ENCODE data around the gene BCL7C. TPM values are rescaled to one million over a fixed set of nuclear protein-coding genes. Genes with fewer than 3 reads are reported as not detected.

Gene BCL7C
- total and polyA plus RNA-seq, 9 donors, result 29.2 to 47.6 (median 35.7) TPM

DNA sequence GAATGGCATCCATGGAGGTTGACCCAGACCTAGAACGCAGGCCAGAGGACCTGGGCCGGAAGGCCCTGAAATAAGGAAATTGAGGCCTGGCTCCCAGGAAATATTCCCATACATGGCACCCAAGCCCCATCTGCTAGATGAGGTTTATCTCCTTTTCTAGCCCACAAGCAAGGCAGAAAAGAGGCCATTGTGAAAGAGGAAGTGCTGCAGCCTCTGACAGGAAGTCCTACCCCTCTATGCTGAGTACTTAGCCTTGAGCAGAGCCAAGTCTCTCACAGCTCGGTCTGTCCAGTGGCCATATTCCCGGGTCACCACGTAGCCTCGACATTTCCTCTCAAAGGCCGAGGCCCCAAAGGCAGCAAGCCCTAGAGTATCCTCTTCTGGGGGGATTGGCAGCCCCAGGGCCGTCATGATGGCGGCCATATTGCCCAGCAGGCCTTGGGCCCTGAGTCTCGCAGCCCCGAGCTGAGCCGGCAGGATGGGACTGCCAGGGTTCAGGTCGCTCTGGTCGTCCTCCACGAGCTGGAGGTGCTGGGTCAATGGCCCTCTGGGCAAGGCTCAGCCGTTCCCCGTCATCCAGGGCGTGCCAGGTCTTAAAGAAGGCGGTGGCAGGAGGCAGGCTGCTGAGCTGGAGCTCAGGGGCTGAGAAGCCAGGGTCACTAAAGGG lies 10.4 kb upstream of the BCL7C start:
- Histone ChIP-seq H3K27me3 (ENCODE audit: control insufficient read depth, insufficient read depth, low read length) (no peaks in the 10 kb centered on the region), H3K27ac (ENCODE audit: low read length) (peak overlapping the region; percentile 90), H3K4me1 (ENCODE audit: control insufficient read depth, insufficient read depth, low read length) (peaks cover 31% of the 10 kb centered on the region), H3K4me3 (ENCODE audit: low read length) (no peak overlapping the region), H3K36me3 (ENCODE audit: control insufficient read depth, insufficient read depth, low read length) (peaks cover 2% of the 10 kb centered on the region), H3K9me3 (replicated peaks; ENCODE audit: control insufficient read depth, low read depth, low read length) (no peaks in the 10 kb centered on the region)
- no peak for DNase-seq
- WGBS (ENCODE audit: insufficient coverage), result 86% methylated on average over 18 of the region's 19 CpGs

DNA sequence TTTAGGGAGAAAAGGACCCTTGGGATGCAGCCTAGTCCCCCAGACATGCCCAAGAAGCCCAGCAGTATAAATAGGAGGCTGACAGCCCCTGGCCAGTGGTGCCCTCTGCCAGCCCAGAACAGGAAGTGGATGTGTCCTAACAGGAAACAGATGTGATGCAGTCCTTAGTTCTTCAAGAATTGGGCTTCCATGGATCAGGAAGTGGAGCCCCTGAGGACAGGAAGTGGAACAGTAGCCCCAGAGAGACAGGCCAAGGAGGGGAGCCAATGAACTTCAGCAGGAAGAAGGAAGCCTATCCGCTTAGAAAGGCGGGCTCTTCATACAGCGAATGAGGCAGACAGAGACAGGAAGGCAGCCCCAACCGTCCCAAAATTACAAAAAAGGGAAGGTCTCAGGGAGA lies 9.7 kb upstream of the BCL7C start:
- peak; percentile 85 for DNase-seq
- Histone ChIP-seq H3K36me3 (ENCODE audit: control insufficient read depth, insufficient read depth, low read length) (peaks cover 2% of the 10 kb centered on the region), H3K27ac (ENCODE audit: low read length) (peak overlapping the region; percentile 90), H3K27me3 (ENCODE audit: control insufficient read depth, insufficient read depth, low read length) (no peaks in the 10 kb centered on the region), H3K9me3 (replicated peaks; ENCODE audit: control insufficient read depth, low read depth, low read length) (no peaks in the 10 kb centered on the region), H3K4me1 (ENCODE audit: control insufficient read depth, insufficient read depth, low read length) (peaks cover 31% of the 10 kb centered on the region), H3K4me3 (ENCODE audit: low read length) (no peak overlapping the region)
- WGBS (ENCODE audit: insufficient coverage), result 83% methylated on average over 3 of the region's 4 CpGs

GRCh38 chr16:30903002-30903401 lies 9.1 kb upstream of the BCL7C start:
- Histone ChIP-seq H3K9me3 (replicated peaks; ENCODE audit: control insufficient read depth, low read depth, low read length) (no peaks in the 10 kb centered on the region), H3K36me3 (ENCODE audit: control insufficient read depth, insufficient read depth, low read length) (peaks cover 2% of the 10 kb centered on the region), H3K4me3 (ENCODE audit: low read length) (no peak overlapping the region), H3K27ac (ENCODE audit: low read length) (peak overlapping the region; percentile 90), H3K27me3 (ENCODE audit: control insufficient read depth, insufficient read depth, low read length) (no peaks in the 10 kb centered on the region), H3K4me1 (ENCODE audit: control insufficient read depth, insufficient read depth, low read length) (peaks cover 31% of the 10 kb centered on the region)
- no peak for DNase-seq
- 81% methylated on average over 4 of the region's 4 CpGs for WGBS (ENCODE audit: insufficient coverage)

GRCh38 chr16:30902029-30902972 lies 8.4 kb upstream of the BCL7C start:
- Histone ChIP-seq H3K9me3 (replicated peaks; ENCODE audit: control insufficient read depth, low read depth, low read length) (no peaks in the 10 kb centered on the region), H3K27ac (ENCODE audit: low read length) (peak overlapping the region; percentile 90), H3K27me3 (ENCODE audit: control insufficient read depth, insufficient read depth, low read length) (no peaks in the 10 kb centered on the region), H3K4me3 (ENCODE audit: low read length) (peak overlapping the region; percentile 45), H3K4me1 (ENCODE audit: control insufficient read depth, insufficient read depth, low read length) (peaks cover 35% of the 10 kb centered on the region), H3K36me3 (ENCODE audit: control insufficient read depth, insufficient read depth, low read length) (peaks cover 2% of the 10 kb centered on the region)
- 7% methylated on average over 89 of the region's 99 CpGs for WGBS (ENCODE audit: insufficient coverage)
- peak; percentile 85 for DNase-seq

GRCh38 chr16:30901201-30902028 lies 7.5 kb upstream of the BCL7C start:
- Histone ChIP-seq H3K4me3 (ENCODE audit: low read length) (peak overlapping the region; percentile 45), H3K9me3 (replicated peaks; ENCODE audit: control insufficient read depth, low read depth, low read length) (no peaks in the 10 kb centered on the region), H3K4me1 (ENCODE audit: control insufficient read depth, insufficient read depth, low read length) (peaks cover 41% of the 10 kb centered on the region), H3K27me3 (ENCODE audit: control insufficient read depth, insufficient read depth, low read length) (no peaks in the 10 kb centered on the region), H3K36me3 (ENCODE audit: control insufficient read depth, insufficient read depth, low read length) (peaks cover 2% of the 10 kb centered on the region), H3K27ac (ENCODE audit: low read length) (peak overlapping the region; percentile 80)
- 31% methylated on average over 2 of the region's 6 CpGs for WGBS (ENCODE audit: insufficient coverage)
- DNase-seq, result no peak

- Histone ChIP-seq H3K4me1 (ENCODE audit: control insufficient read depth, insufficient read depth, low read length) (peaks cover 47% of the 10 kb centered on the region), H3K4me3 (ENCODE audit: low read length) (no peak overlapping the region)
These were observed 6.7 kb upstream of the BCL7C start for GRCh38 chr16:30900588-30900987.

DNA sequence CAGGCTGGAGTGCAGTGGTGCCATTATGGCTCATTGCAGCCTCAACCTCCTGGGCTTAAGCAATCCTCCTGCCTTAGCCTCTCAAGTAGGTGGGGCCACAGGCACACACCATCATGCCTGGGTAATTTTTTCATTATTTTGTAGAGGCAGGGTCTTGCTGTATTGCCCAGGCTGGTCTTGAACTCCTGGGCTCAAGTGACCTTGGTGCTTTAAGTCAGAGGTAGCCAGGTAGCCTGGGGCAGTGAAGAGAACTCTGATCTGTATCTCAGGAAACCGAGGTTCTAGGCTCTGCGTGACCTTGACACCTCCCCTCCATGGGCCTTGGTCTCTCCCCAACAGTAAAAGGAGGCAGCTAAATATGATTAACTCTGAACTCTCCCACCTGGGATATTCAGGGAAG lies 5.9 kb upstream of the BCL7C start:
- Histone ChIP-seq H3K27me3 (ENCODE audit: control insufficient read depth, insufficient read depth, low read length) (no peaks in the 10 kb centered on the region), H3K4me3 (ENCODE audit: low read length) (no peak overlapping the region), H3K36me3 (ENCODE audit: control insufficient read depth, insufficient read depth, low read length) (peaks cover 2% of the 10 kb centered on the region), H3K4me1 (ENCODE audit: control insufficient read depth, insufficient read depth, low read length) (peaks cover 55% of the 10 kb centered on the region), H3K27ac (ENCODE audit: low read length) (no peak overlapping the region), H3K9me3 (replicated peaks; ENCODE audit: control insufficient read depth, low read depth, low read length) (no peaks in the 10 kb centered on the region)
- no CpG with 5 or more reads among the region's 2 CpGs for WGBS (ENCODE audit: insufficient coverage)
- DNase-seq, result no peak

More at GRCh38 chr16:30900588-30900987, 6.7 kb upstream of the BCL7C start:
- no peaks in the 10 kb centered on the region for H3K27me3 ChIP-seq (ENCODE audit: control insufficient read depth, insufficient read depth, low read length)
- no peaks in the 10 kb centered on the region for H3K9me3 ChIP-seq (replicated peaks; ENCODE audit: control insufficient read depth, low read depth, low read length)
- no CpG with 5 or more reads among the region's 5 CpGs for WGBS (ENCODE audit: insufficient coverage)
- DNase-seq, result no peak
- H3K36me3 ChIP-seq (ENCODE audit: control insufficient read depth, insufficient read depth, low read length), result peaks cover 2% of the 10 kb centered on the region
- no peak overlapping the region for H3K27ac ChIP-seq (ENCODE audit: low read length)

DNA sequence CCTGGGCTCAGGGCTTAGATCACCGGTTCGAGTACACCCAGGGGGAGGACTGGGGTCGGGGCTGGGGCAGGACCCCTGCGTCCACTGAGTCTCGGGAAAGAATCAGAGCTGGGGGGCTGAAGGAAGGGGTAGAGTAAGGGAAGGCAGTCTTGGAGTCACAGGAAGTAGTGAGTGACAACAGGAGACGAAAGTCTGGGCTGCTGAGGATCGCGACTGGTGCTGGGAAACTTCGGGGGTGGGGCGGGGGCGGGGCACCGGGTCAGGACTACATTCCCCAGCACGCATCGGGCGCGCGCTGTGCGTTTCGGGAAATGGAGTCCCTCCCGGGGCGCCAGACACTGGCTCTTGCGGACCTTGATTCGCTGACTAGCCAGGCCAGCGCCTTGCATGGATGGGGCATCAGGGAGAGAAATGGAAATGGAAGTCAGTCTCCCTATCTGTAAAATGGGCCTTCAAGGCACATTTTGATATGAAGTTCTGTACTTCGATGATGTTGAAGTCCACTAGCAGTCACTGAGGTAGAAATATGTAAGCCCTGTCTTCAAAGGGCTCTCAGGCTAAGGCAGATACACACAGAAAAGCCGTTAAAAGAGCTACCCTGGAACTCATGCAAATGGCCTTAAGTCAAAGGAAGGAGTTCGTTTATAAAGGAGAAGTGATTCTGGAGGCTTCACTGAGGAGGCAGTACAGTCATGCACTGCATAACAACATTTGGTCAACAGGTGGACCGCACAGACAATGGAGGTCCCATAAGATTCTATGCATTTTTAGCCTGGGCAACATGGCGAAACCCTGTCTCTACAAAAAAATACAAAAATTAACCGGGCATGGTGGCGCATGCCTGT lies 3.2 kb upstream of the BCL7C start:
- peak overlapping the region; percentile 97 for H3K27ac ChIP-seq (ENCODE audit: low read length)
- no peaks in the 10 kb centered on the region for H3K27me3 ChIP-seq (ENCODE audit: control insufficient read depth, insufficient read depth, low read length)
- H3K9me3 ChIP-seq (replicated peaks; ENCODE audit: control insufficient read depth, low read depth, low read length), result no peaks in the 10 kb centered on the region
- 15% methylated on average over 30 of the region's 31 CpGs for WGBS (ENCODE audit: insufficient coverage)
- DNase-seq, result peak; percentile 97
- peaks cover 53% of the 10 kb centered on the region for H3K4me1 ChIP-seq (ENCODE audit: control insufficient read depth, insufficient read depth, low read length)
- H3K4me3 ChIP-seq (ENCODE audit: low read length), result peak overlapping the region; percentile 51
- H3K36me3 ChIP-seq (ENCODE audit: control insufficient read depth, insufficient read depth, low read length), result peaks cover 6% of the 10 kb centered on the region

DNA sequence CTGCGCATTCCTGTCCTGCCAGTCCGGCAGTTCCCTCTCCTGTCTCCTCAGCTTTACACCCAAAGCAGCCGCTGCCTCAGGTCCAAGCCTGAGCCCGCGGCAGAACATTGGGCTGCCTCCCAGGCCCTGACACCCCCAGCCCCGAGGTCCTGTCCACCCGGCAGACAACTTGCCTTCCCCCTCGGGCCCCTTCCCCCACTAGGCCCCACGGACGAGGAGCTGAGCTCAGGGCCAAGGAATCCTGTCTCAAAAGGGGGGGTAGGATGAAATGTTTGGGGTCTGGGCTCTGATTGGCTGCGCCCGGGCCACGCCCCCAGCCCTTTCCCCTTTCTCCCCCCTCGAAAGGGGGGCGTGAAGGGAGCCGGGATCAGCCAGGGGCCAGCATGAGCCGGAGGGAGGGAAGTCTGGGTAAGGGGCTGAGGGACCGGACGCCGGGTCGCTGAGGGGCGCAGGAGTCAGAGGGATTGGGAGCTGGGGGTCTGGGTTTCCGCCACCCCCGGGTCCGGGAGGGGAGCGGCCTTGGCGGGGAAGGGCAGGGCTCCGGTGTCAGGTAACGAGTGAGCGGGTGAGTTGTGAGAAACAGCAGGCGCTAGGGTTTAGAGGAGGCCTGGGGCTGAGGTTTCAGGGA lies 2.5 kb upstream of the BCL7C start, which contains the start of gene CTF1:
Gene CTF1, plus strand, starts transcription at position 354 of the 628 bp plus-strand sequence. Its CDS starts 30 bp downstream, at position 384.
- peaks cover 10% of the 10 kb centered on the region for H3K36me3 ChIP-seq (ENCODE audit: control insufficient read depth, insufficient read depth, low read length)
- DNase-seq, result peak; percentile 96
- WGBS (ENCODE audit: insufficient coverage), result under 1% methylated on average over 20 of the region's 31 CpGs
- peak within 1 kb of the TSS; percentile 97 for H3K27ac ChIP-seq (ENCODE audit: low read length)
- H3K9me3 ChIP-seq (replicated peaks; ENCODE audit: control insufficient read depth, low read depth, low read length), result no peaks in the 10 kb centered on the region
- H3K4me1 ChIP-seq (ENCODE audit: control insufficient read depth, insufficient read depth, low read length), result peaks cover 48% of the 10 kb centered on the region
- H3K27me3 ChIP-seq (ENCODE audit: control insufficient read depth, insufficient read depth, low read length), result no peaks in the 10 kb centered on the region
- peak within 1 kb of the TSS; percentile 51 for H3K4me3 ChIP-seq (ENCODE audit: low read length)

All from muscle of leg (tissue), 11 donors.